Panc1 (cell line): Measurements from ENCODE around the gene POLK. TPM values are rescaled to one million over a fixed set of nuclear protein-coding genes. Genes with fewer than 3 reads are reported as not detected.
A peak's percentile ranks its signal among the peaks of the same experiment; 100 is the strongest.

Experiments used
- ATAC-seq: fragments of 200-7000 bp; cut with Tn5 transposase; 2 replicates; pipeline ENCODE4 v1.9.1; 2020; ENCODE audit warnings: mild to moderate bottlenecking, moderate library complexity
- BruUV-seq: library from RNA; stranded (reverse); fragments of 400-500 nt; replicated peaks from 2 replicates; lab custom pipeline; 2021; lab: Mats Ljungman, UMichigan
- CTCF ChIA-PET: fragments of 300-600 bp; sonication (Branson Sonifier 250); formaldehyde crosslinking; loops from one replicate; lab custom pipeline; 2022; ENCODE audit warnings: antibody characterized with exemption; lab: Charles Lee
- POLR2A ChIA-PET: fragments of 300-600 bp; sonication (Branson Sonifier 250); formaldehyde crosslinking; loops from one replicate; lab custom pipeline; 2022; ENCODE audit warnings: antibody characterized with exemption; lab: Charles Lee
- DNase-seq: peaks from one replicate; pipeline ENCODE4 v3.0.0-alpha.2; 2010; ENCODE audit warnings: low read depth, low spot score
- H3K27ac ChIP-seq: 2 replicates; pipeline ENCODE4 v1.5.1; 2011; ENCODE audit warnings: mild to moderate bottlenecking, low read length, inconsistent platforms
- H3K27me3 ChIP-seq: fragments of 200-500 bp; sonication (Bioruptor generic); 2 replicates; pipeline ENCODE4 v1.6.0; 2014; ENCODE audit warnings: low read length, inconsistent platforms; ENCODE audit not compliant: control insufficient read depth, insufficient read depth
- H3K36me3 ChIP-seq: fragments of 200-500 bp; sonication (Bioruptor generic); 2 replicates; pipeline ENCODE4 v1.5.1; 2014; ENCODE audit warnings: inconsistent platforms, mild to moderate bottlenecking, low read length, moderate library complexity; ENCODE audit not compliant: control insufficient read depth, insufficient read depth
- H3K4me1 ChIP-seq: 2 replicates; pipeline ENCODE4 v1.5.1; 2011; ENCODE audit warnings: inconsistent platforms, mild to moderate bottlenecking, low read length, moderate library complexity; ENCODE audit not compliant: control insufficient read depth, insufficient read depth
- H3K4me3 ChIP-seq, 2 experiments: 2 replicates each; pipeline ENCODE4 v1.5.1; 2011 to 2012; ENCODE audit warnings: low read depth in 2 of 2, low read length in 2 of 2, mild to moderate bottlenecking in 2 of 2, inconsistent platforms in 1 of 2, moderate library complexity in 1 of 2
- H3K9me3 ChIP-seq: fragments of 200-500 bp; sonication (Bioruptor generic); 2 replicates; pipeline ENCODE4 v1.5.1; 2014; ENCODE audit warnings: low read depth, mild to moderate bottlenecking, inconsistent platforms, low read length, moderate library complexity; ENCODE audit not compliant: control insufficient read depth, insufficient read depth
- POLR2AphosphoS5 ChIP-seq: IDR thresholded peaks from 2 replicates; pipeline ENCODE4 v1.6.1; 2012; ENCODE audit warnings: mild to moderate bottlenecking, low read depth, low read length, moderate library complexity
- SIN3A ChIP-seq: IDR thresholded peaks from 2 replicates; pipeline ENCODE4 v1.6.1; 2012; ENCODE audit warnings: low read depth, mild to moderate bottlenecking, low read length, moderate library complexity, borderline replicate concordance; ENCODE audit not compliant: insufficient read depth
- TCF7L2 ChIP-seq: IDR thresholded peaks from 2 replicates; pipeline ENCODE4 v1.6.1; 2011; ENCODE audit warnings: mild to moderate bottlenecking, low read depth, low read length, inconsistent platforms
- in situ Hi-C: cut with HindIII; loops from 2 replicates; pipeline ENCODE4 v1.10.0; 2016; ENCODE audit warnings: low sequenced_read_pairs, low pct_unique_long_range_greater_than_20kb
- intact Hi-C: fragments of 100-400 bp; cut with micrococcal nuclease; formaldehyde crosslinking; loops from one replicate; pipeline ENCODE4 v1.10.0; 2022; ENCODE audit not compliant: unreplicated experiment
- total RNA-seq: library from RNA; stranded (reverse); gene quantifications from one replicate; pipeline ENCODE4 v1.2.1, GENCODE V29; 2021; ENCODE audit not compliant: unreplicated experiment
- TF ChIP-seq, protein P1 (sequence below), 2 experiments: IDR thresholded peaks; 2 replicates each; pipeline ENCODE4 v1.6.1; 2011 to 2012; ENCODE audit warnings: low read depth in 2 of 2, control low read depth in 1 of 2, low read length in 1 of 2, mild to moderate bottlenecking in 1 of 2, moderate library complexity in 1 of 2; ENCODE audit not compliant: insufficient read depth in 1 of 2
- TF ChIP-seq, protein P2 (sequence below): fragments of 450-650 bp; IDR thresholded peaks from 2 replicates; pipeline ENCODE4 v1.5.1; 2017; ENCODE audit warnings: mild to moderate bottlenecking

POLK gene
- total RNA-seq, 1 experiment from 2014 or later: 21.3 TPM

- POLR2A ChIA-PET: no interaction called here
- in situ Hi-C loops: no loop called here
- ATAC-seq: peak; percentile 39; the same call in 1 of the 2 replicates
Measured at GRCh38 chr5:75612226-75612569, 100.5 kb downstream of the POLK start.

GRCh38 chr5:75612901-75613300 is 101.2 kb downstream of the POLK start:
- no peak for ATAC-seq
- Histone ChIP-seq H3K4me3 (no peak overlapping the region), H3K9me3 (no peaks in the 10 kb centered on the region), H3K36me3 (no peaks in the 10 kb centered on the region), H3K27ac (no peak overlapping the region), H3K27me3 (no peaks in the 10 kb centered on the region), H3K4me1 (peaks cover 4% of the 10 kb centered on the region)
- no peak for DNase-seq
- ChIA-PET POLR2A (no interaction called here), CTCF (no interaction called here)
- in situ Hi-C loops: no loop called here
- BruUV-seq: no TSS peak
- intact Hi-C loops: no loop called here
- TF ChIP-seq SIN3A (no peak), POLR2AphosphoS5 (no peak), TCF7L2 (no peak)
- TF ChIP-seq, protein P1, sequence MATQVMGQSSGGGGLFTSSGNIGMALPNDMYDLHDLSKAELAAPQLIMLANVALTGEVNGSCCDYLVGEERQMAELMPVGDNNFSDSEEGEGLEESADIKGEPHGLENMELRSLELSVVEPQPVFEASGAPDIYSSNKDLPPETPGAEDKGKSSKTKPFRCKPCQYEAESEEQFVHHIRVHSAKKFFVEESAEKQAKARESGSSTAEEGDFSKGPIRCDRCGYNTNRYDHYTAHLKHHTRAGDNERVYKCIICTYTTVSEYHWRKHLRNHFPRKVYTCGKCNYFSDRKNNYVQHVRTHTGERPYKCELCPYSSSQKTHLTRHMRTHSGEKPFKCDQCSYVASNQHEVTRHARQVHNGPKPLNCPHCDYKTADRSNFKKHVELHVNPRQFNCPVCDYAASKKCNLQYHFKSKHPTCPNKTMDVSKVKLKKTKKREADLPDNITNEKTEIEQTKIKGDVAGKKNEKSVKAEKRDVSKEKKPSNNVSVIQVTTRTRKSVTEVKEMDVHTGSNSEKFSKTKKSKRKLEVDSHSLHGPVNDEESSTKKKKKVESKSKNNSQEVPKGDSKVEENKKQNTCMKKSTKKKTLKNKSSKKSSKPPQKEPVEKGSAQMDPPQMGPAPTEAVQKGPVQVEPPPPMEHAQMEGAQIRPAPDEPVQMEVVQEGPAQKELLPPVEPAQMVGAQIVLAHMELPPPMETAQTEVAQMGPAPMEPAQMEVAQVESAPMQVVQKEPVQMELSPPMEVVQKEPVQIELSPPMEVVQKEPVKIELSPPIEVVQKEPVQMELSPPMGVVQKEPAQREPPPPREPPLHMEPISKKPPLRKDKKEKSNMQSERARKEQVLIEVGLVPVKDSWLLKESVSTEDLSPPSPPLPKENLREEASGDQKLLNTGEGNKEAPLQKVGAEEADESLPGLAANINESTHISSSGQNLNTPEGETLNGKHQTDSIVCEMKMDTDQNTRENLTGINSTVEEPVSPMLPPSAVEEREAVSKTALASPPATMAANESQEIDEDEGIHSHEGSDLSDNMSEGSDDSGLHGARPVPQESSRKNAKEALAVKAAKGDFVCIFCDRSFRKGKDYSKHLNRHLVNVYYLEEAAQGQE (IDR thresholded peaks at IDR 0.05; ENCODE audit: insufficient read depth in 1 of 2, low read depth in 2 of 2, low read length in 1 of 2): no peak
- TF ChIP-seq, protein P2, sequence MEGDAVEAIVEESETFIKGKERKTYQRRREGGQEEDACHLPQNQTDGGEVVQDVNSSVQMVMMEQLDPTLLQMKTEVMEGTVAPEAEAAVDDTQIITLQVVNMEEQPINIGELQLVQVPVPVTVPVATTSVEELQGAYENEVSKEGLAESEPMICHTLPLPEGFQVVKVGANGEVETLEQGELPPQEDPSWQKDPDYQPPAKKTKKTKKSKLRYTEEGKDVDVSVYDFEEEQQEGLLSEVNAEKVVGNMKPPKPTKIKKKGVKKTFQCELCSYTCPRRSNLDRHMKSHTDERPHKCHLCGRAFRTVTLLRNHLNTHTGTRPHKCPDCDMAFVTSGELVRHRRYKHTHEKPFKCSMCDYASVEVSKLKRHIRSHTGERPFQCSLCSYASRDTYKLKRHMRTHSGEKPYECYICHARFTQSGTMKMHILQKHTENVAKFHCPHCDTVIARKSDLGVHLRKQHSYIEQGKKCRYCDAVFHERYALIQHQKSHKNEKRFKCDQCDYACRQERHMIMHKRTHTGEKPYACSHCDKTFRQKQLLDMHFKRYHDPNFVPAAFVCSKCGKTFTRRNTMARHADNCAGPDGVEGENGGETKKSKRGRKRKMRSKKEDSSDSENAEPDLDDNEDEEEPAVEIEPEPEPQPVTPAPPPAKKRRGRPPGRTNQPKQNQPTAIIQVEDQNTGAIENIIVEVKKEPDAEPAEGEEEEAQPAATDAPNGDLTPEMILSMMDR: no peak

More at GRCh38 chr5:75612226-75612569, 100.5 kb downstream of the POLK start:
- DNase-seq: no peak
- no peaks in the 10 kb centered on the region for H3K27me3 ChIP-seq
- intact Hi-C loops: no loop called here
- BruUV-seq: no TSS peak
- CTCF ChIA-PET: interaction anchor here (0.5 kb wide), 1 partner anchor 178 kb away, joined by 8 read pairs; no protein-coding TSS in a partner anchor
- no peak overlapping the region for H3K27ac ChIP-seq
- H3K9me3 ChIP-seq: no peaks in the 10 kb centered on the region
- peaks cover 4% of the 10 kb centered on the region for H3K4me1 ChIP-seq
- no peak for TF ChIP-seq SIN3A
- TF ChIP-seq, protein P2: no peak
- TF ChIP-seq POLR2AphosphoS5: no peak
- TF ChIP-seq TCF7L2: no peak
- TF ChIP-seq, protein P1 (IDR thresholded peaks at IDR 0.05; ENCODE audit: insufficient read depth in 1 of 2, low read depth in 2 of 2, low read length in 1 of 2): no peak
- peak overlapping the region; percentile 56 to 70 for H3K4me3 ChIP-seq
- no peaks in the 10 kb centered on the region for H3K36me3 ChIP-seq
